Measurements from ENCODE around the gene CTNNAL1. TPM values are rescaled to one million over a fixed set of nuclear protein-coding genes. Genes with fewer than 3 reads are reported as not detected.

CTNNAL1 gene
- total RNA-seq, 2 experiments from 2014 or later, result 4.9 to 5.3 TPM

GRCh38 chr9:109052416-109052815 lies 39.1 kb upstream of the CTNNAL1 start:
- Histone ChIP-seq H3K27me3 (ENCODE audit: control insufficient read depth in 1 of 2, insufficient read depth in 2 of 2, low read length in 2 of 2) (no peaks in the 10 kb centered on the region), H3K9me3 (ENCODE audit: control insufficient read depth in 1 of 2, insufficient read depth in 1 of 2, low read length in 2 of 2) (no peaks in the 10 kb centered on the region), H3K4me3 (ENCODE audit: low read length) (no peak overlapping the region), H3K36me3 (ENCODE audit: insufficient read depth, low read length) (peaks cover 86% of the 10 kb centered on the region), H3K27ac (ENCODE audit: low read depth in 1 of 2, low read length in 2 of 2) (no peak overlapping the region), H3K4me1 (ENCODE audit: insufficient read depth, low read length) (no peaks in the 10 kb centered on the region)
- Mint-ChIP-seq H3K27ac (no peak overlapping the region), H3K9me3 (no peaks in the 10 kb centered on the region), H3K4me3 (no peak overlapping the region), H3K4me1 (ENCODE audit: low read depth) (no peaks in the 10 kb centered on the region), H3K36me3 (ENCODE audit: low read depth) (peaks cover 97% of the 10 kb centered on the region), H3K27me3 (no peaks in the 10 kb centered on the region)
- ChIA-PET CTCF (interaction anchor here (1.1 kb wide), 1 partner anchor 23 kb away, joined by 3 read pairs; no protein-coding TSS in a partner anchor), POLR2A (interaction anchor here (0.7 kb wide), 1 partner anchor 65 kb away, joined by 3 read pairs; no protein-coding TSS in a partner anchor)
- TF ChIP-seq, protein P1, sequence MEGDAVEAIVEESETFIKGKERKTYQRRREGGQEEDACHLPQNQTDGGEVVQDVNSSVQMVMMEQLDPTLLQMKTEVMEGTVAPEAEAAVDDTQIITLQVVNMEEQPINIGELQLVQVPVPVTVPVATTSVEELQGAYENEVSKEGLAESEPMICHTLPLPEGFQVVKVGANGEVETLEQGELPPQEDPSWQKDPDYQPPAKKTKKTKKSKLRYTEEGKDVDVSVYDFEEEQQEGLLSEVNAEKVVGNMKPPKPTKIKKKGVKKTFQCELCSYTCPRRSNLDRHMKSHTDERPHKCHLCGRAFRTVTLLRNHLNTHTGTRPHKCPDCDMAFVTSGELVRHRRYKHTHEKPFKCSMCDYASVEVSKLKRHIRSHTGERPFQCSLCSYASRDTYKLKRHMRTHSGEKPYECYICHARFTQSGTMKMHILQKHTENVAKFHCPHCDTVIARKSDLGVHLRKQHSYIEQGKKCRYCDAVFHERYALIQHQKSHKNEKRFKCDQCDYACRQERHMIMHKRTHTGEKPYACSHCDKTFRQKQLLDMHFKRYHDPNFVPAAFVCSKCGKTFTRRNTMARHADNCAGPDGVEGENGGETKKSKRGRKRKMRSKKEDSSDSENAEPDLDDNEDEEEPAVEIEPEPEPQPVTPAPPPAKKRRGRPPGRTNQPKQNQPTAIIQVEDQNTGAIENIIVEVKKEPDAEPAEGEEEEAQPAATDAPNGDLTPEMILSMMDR (IDR thresholded peaks at IDR 0.05), result no peak
- ATAC-seq (ENCODE audit: poor library complexity) (no peak), DNase-seq (no peak)
- intact Hi-C loops (cut with DNase I, micrococcal nuclease), result no loop called here

DNA sequence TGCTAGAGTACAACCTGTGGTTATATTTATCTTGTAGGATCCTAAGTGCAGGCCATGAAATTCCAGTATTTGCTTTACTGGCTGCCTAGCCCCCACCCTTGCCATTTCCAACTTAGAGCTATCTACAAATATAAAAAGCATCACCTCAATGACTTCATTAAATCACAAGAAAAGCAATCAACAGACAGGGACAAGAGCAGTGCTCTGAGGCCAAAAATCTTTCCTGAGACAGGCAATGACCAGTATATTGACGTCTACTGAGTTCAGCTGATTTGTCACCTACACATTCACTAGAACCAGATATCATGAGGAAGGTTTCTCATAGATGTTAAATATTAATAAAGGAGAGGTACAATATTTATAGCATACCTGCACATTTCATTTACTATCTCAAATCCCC lies 38.4 kb upstream of the CTNNAL1 start:
- Mint-ChIP-seq H3K27me3 (no peaks in the 10 kb centered on the region), H3K27ac (no peak overlapping the region), H3K9me3 (no peaks in the 10 kb centered on the region), H3K4me1 (ENCODE audit: low read depth) (no peaks in the 10 kb centered on the region), H3K36me3 (ENCODE audit: low read depth) (peaks cover 97% of the 10 kb centered on the region), H3K4me3 (no peak overlapping the region)
- intact Hi-C loops (cut with DNase I, micrococcal nuclease), result no loop called here
- DNase-seq (no peak), ATAC-seq (ENCODE audit: poor library complexity) (no peak)
- no peak overlapping the region for H3K4me3 ChIP-seq (ENCODE audit: low read length)
- no peaks in the 10 kb centered on the region for H3K27me3 ChIP-seq (ENCODE audit: control insufficient read depth in 1 of 2, insufficient read depth in 2 of 2, low read length in 2 of 2)
- peaks cover 84% of the 10 kb centered on the region for H3K36me3 ChIP-seq (ENCODE audit: insufficient read depth, low read length)
- no peaks in the 10 kb centered on the region for H3K9me3 ChIP-seq (ENCODE audit: control insufficient read depth in 1 of 2, insufficient read depth in 1 of 2, low read length in 2 of 2)
- no peaks in the 10 kb centered on the region for H3K4me1 ChIP-seq (ENCODE audit: insufficient read depth, low read length)
- ChIA-PET POLR2A (no interaction called here), CTCF (interaction anchor here (1.1 kb wide), 1 partner anchor 23 kb away, joined by 3 read pairs; no protein-coding TSS in a partner anchor)
- TF ChIP-seq, protein P1 (IDR thresholded peaks at IDR 0.05), result no peak
- no peak overlapping the region for H3K27ac ChIP-seq (ENCODE audit: low read depth in 1 of 2, low read length in 2 of 2)

- H3K36me3 Mint-ChIP-seq (ENCODE audit: low read depth), result peaks cover 98% of the 10 kb centered on the region
Measured at GRCh38 chr9:109050444-109050843, 37.1 kb upstream of the CTNNAL1 start.

More at GRCh38 chr9:109050444-109050843, 37.1 kb upstream of the CTNNAL1 start:
- no peaks in the 10 kb centered on the region for H3K4me1 Mint-ChIP-seq (ENCODE audit: low read depth)
- Histone ChIP-seq H3K4me3 (ENCODE audit: low read length) (no peak overlapping the region), H3K27ac (ENCODE audit: low read depth in 1 of 2, low read length in 2 of 2) (no peak overlapping the region), H3K36me3 (ENCODE audit: insufficient read depth, low read length) (peaks cover 87% of the 10 kb centered on the region), H3K9me3 (ENCODE audit: control insufficient read depth in 1 of 2, insufficient read depth in 1 of 2, low read length in 2 of 2) (no peaks in the 10 kb centered on the region), H3K4me1 (ENCODE audit: insufficient read depth, low read length) (no peaks in the 10 kb centered on the region), H3K27me3 (ENCODE audit: control insufficient read depth in 1 of 2, insufficient read depth in 2 of 2, low read length in 2 of 2) (no peaks in the 10 kb centered on the region)
- H3K9me3 Mint-ChIP-seq, result no peaks in the 10 kb centered on the region
- H3K27me3 Mint-ChIP-seq, result no peaks in the 10 kb centered on the region
- H3K27ac Mint-ChIP-seq, result no peak overlapping the region
- CTCF ChIA-PET, result no interaction called here
- POLR2A ChIA-PET, result no interaction called here
- no peak overlapping the region for H3K4me3 Mint-ChIP-seq
- DNase-seq (no peak), ATAC-seq (ENCODE audit: poor library complexity) (no peak)
- TF ChIP-seq, protein P1 (IDR thresholded peaks at IDR 0.05), result no peak
- intact Hi-C loops (cut with DNase I, micrococcal nuclease), result no loop called here
